HEK293 (cell line): ENCODE data around the gene GOLGA2.

Experiments
- CTCF ChIA-PET: fragments of 350-600 bp; formaldehyde crosslinking; extraction: SDS; loops from one replicate; lab custom pipeline; 2021; ENCODE audit warnings: antibody characterized with exemption; lab: Yijun Ruan, JAX
- POLR2A ChIA-PET: fragments of 300-600 bp; formaldehyde crosslinking; extraction: SDS; loops from one replicate; lab custom pipeline; 2020; ENCODE audit warnings: antibody characterized with exemption, inconsistent platforms; lab: Yijun Ruan, JAX
- H3K27ac ChIP-seq: fragments of 200-500 bp; sonication (Bioruptor generic); 2 replicates; pipeline ENCODE4 v1.5.1; 2014; ENCODE audit warnings: low read depth, low read length, control low read depth, inconsistent platforms; ENCODE audit errors: extremely low read depth
- H3K36me3 ChIP-seq, 2 experiments: fragments of 200-500 bp in 1 of 2; sonication (Bioruptor generic) in 1 of 2; 1 replicate in 1 of 2; 2 replicates in 1 of 2; pipeline ENCODE4 v1.5.1; 2014 to 2017; ENCODE audit warnings: inconsistent platforms in 2 of 2, low read length in 2 of 2; ENCODE audit not compliant: control insufficient read depth in 2 of 2, insufficient read depth in 1 of 2
- H3K4me1 ChIP-seq: fragments of 200-500 bp; sonication (Bioruptor generic); 2 replicates; pipeline ENCODE4 v1.5.1; 2014; ENCODE audit warnings: mild to moderate bottlenecking, low read length, inconsistent platforms; ENCODE audit not compliant: control insufficient read depth, insufficient read depth
- H3K4me3 ChIP-seq: 2 replicates; pipeline ENCODE4 v1.5.1; 2011; ENCODE audit warnings: low read depth, mild to moderate bottlenecking, control low read depth, low read length, moderate library complexity
- H3K9me3 ChIP-seq: fragments of 200-500 bp; sonication (Bioruptor generic); 2 replicates; pipeline ENCODE4 v1.5.1; 2014; ENCODE audit warnings: low read depth, low read length, inconsistent platforms; ENCODE audit not compliant: control insufficient read depth, insufficient read depth
- GFI1B ChIP-seq: fragments of 450-650 bp; formaldehyde crosslinking; IDR thresholded peaks from 2 replicates; pipeline ENCODE4 v1.5.1; 2016; ENCODE audit warnings: missing biosample characterization, missing genetic modification characterization
- GLIS1 ChIP-seq: fragments of 450-650 bp; formaldehyde crosslinking; IDR thresholded peaks from 2 replicates; pipeline ENCODE4 v1.5.1; 2016; ENCODE audit warnings: missing biosample characterization, missing genetic modification characterization
- GLIS2 ChIP-seq: fragments of 450-650 bp; formaldehyde crosslinking; IDR thresholded peaks from 2 replicates; pipeline ENCODE4 v1.5.1; 2016; ENCODE audit warnings: missing biosample characterization, missing genetic modification characterization
- KLF17 ChIP-seq: fragments of 450-650 bp; formaldehyde crosslinking; IDR thresholded peaks from 2 replicates; pipeline ENCODE4 v1.5.1; 2016; ENCODE audit warnings: missing biosample characterization, missing genetic modification characterization
- SCRT2 ChIP-seq: fragments of 450-650 bp; formaldehyde crosslinking; IDR thresholded peaks from 2 replicates; pipeline ENCODE4 v1.5.1; 2016; ENCODE audit warnings: missing biosample characterization, missing genetic modification characterization
- SP2 ChIP-seq: fragments of 450-650 bp; formaldehyde crosslinking; IDR thresholded peaks from 2 replicates; pipeline ENCODE4 v1.5.1; 2016; ENCODE audit warnings: missing biosample characterization, missing genetic modification characterization
- ZBTB20 ChIP-seq: fragments of 450-650 bp; formaldehyde crosslinking; IDR thresholded peaks from 2 replicates; pipeline ENCODE4 v1.5.1; 2016; ENCODE audit warnings: missing biosample characterization, missing genetic modification characterization
- ZFP37 ChIP-seq: fragments of 450-650 bp; formaldehyde crosslinking; IDR thresholded peaks from 2 replicates; pipeline ENCODE4 v1.5.1; 2016; ENCODE audit warnings: missing biosample characterization, missing genetic modification characterization
- ZIC2 ChIP-seq: fragments of 450-650 bp; formaldehyde crosslinking; IDR thresholded peaks from 2 replicates; pipeline ENCODE4 v1.5.1; 2016; ENCODE audit warnings: missing biosample characterization, missing genetic modification characterization
- ZNF280D ChIP-seq: fragments of 450-650 bp; formaldehyde crosslinking; IDR thresholded peaks from 2 replicates; pipeline ENCODE4 v1.5.1; 2016; ENCODE audit warnings: missing biosample characterization, missing genetic modification characterization
- ZNF311 ChIP-seq: fragments of 450-650 bp; formaldehyde crosslinking; IDR thresholded peaks from 2 replicates; pipeline ENCODE4 v1.5.1; 2017; ENCODE audit warnings: missing biosample characterization, missing genetic modification characterization, borderline replicate concordance
- ZNF600 ChIP-seq: fragments of 450-650 bp; formaldehyde crosslinking; IDR thresholded peaks from 2 replicates; pipeline ENCODE4 v1.5.1; 2016; ENCODE audit warnings: missing biosample characterization, missing genetic modification characterization
- ZNF768 ChIP-seq: fragments of 450-650 bp; formaldehyde crosslinking; IDR thresholded peaks from 2 replicates; pipeline ENCODE4 v1.5.1; 2018; ENCODE audit warnings: missing biosample characterization, mild to moderate bottlenecking, missing genetic modification characterization

Gene GOLGA2

GRCh38 chr9:128215491-128216409, 60.1 kb downstream of the GOLGA2 start:
- TF ChIP-seq ZBTB20 (tag by site-specific recombination) (no peak), KLF17 (tag by site-specific recombination) (0 out of 2 replicates have a peak, but pooled peaks have one; percentile 23), GLIS1 (tag by site-specific recombination) (0 out of 2 replicates have a peak, but pooled peaks have one; percentile 17), GLIS2 (tag by site-specific recombination) (peak; percentile 32; the same call in 1 of the 2 replicates), ZFP37 (tag by site-specific recombination) (no peak), ZNF311 (no peak), ZNF768 (tag by site-specific recombination) (peak; percentile 83; the same call in 1 of the 2 replicates)
- TF ChIP-seq, all 188 proteins: peak for 4
- Histone ChIP-seq H3K27ac (no peak overlapping the region), H3K36me3 (peaks cover 0 to 15% of the 10 kb centered on the region in 2 experiments; a peak in 1 of 3 replicates), H3K4me1 (no peaks in the 10 kb centered on the region), H3K4me3 (no peak overlapping the region), H3K9me3 (no peaks in the 10 kb centered on the region)
- POLR2A ChIA-PET = interaction anchor here (1.0 kb wide), 1 partner anchor 23 kb away, joined by 4 read pairs; no protein-coding TSS in a partner anchor
- CTCF ChIA-PET = interaction anchor here (0.6 to 0.7 kb wide), 3 partner anchors 12 to 148 kb away, joined by 3 to 4 read pairs (median 4); partner anchors contain the start of genes DNM1 and SLC25A25

GRCh38 chr9:128214571-128215490, 61.0 kb downstream of the GOLGA2 start:
- H3K36me3 ChIP-seq = peaks cover 0 to 9% of the 10 kb centered on the region in 2 experiments; a peak in 1 of 3 replicates
- TF ChIP-seq GFI1B (tag by site-specific recombination) = no peak
- TF ChIP-seq ZIC2 (tag by site-specific recombination) = peak; percentile 38; the same call in 1 of the 2 replicates
- TF ChIP-seq ZNF600 (tag by site-specific recombination) = peak; percentile 23; the same call in 1 of the 2 replicates
- TF ChIP-seq SCRT2 = 0 out of 2 replicates have a peak, but pooled peaks have one; percentile 26
- TF ChIP-seq SP2 (tag by site-specific recombination) = no peak
- no peak for TF ChIP-seq ZNF280D
- TF ChIP-seq, all 188 proteins: peak for 3
- Histone ChIP-seq H3K9me3 (no peaks in the 10 kb centered on the region), H3K4me3 (no peak overlapping the region), H3K27ac (no peak overlapping the region), H3K4me1 (no peaks in the 10 kb centered on the region)
- CTCF ChIA-PET = interaction anchor here (0.6 to 0.7 kb wide), 4 partner anchors 11 to 147 kb away, joined by 3 to 4 read pairs (median 4); partner anchors contain the start of genes DNM1 and SLC25A25
- POLR2A ChIA-PET = no interaction called here
